HAP-1 (cell line): Measurements from ENCODE around the gene SLC17A9.

Experiments used
- DNase-seq, 2 experiments: peaks; one replicate each; pipeline ENCODE4 v3.0.0-alpha.2; 2016 to 2020; ENCODE audit warnings: low spot score in 2 of 2
- H3K27me3 ChIP-seq: fragments of 250-450 bp; sonication (Bioruptor Pico); 2 replicates; pipeline ENCODE4 v1.5.1; 2020; ENCODE audit warnings: low read depth, mild to moderate bottlenecking, moderate library complexity
- H3K36me3 ChIP-seq: fragments of 250-450 bp; sonication (Bioruptor Pico); replicated peaks from 2 replicates; pipeline ENCODE4 v1.5.1; 2020; ENCODE audit warnings: mild to moderate bottlenecking
- H3K4me1 ChIP-seq: fragments of 250-450 bp; sonication (Bioruptor Pico); 2 replicates; pipeline ENCODE4 v1.5.1; 2020; ENCODE audit warnings: mild to moderate bottlenecking
- H3K4me3 ChIP-seq: fragments of 250-450 bp; sonication (Bioruptor Pico); 2 replicates; pipeline ENCODE4 v1.5.1; 2020; ENCODE audit warnings: mild to moderate bottlenecking, moderate library complexity
- H3K9me3 ChIP-seq: fragments of 250-450 bp; sonication (Bioruptor Pico); 2 replicates; pipeline ENCODE4 v1.5.1; 2020; ENCODE audit warnings: mild to moderate bottlenecking, moderate library complexity
- in situ Hi-C: fragments of 300-500 bp; cut with MboI; formaldehyde crosslinking; loops from 3 replicates; pipeline ENCODE4 v1.14.3; 2020; ENCODE audit warnings: low sequenced_read_pairs, inconsistent platforms, mixed read lengths

Gene SLC17A9

GRCh38 chr20:62925420-62926228 is 26.9 kb upstream of the SLC17A9 start:
- no peaks in the 10 kb centered on the region for H3K9me3 ChIP-seq
- peak overlapping the region; percentile 86 for H3K4me3 ChIP-seq
- in situ Hi-C loops, result no loop called here
- DNase-seq, result peak in 1 of 2 experiments; percentile 46
- no peaks in the 10 kb centered on the region for H3K27me3 ChIP-seq
- H3K4me1 ChIP-seq, result peaks cover 46% of the 10 kb centered on the region
- H3K36me3 ChIP-seq, result no peaks in the 10 kb centered on the region; the same call in 1 of the 2 replicates

GRCh38 chr20:62926229-62927127 is 26.0 kb upstream of the SLC17A9 start, which contains the start of gene DIDO1:
Gene DIDO1 (minus strand): TSS chr20:62926505.
- in situ Hi-C loops, result no loop called here
- no peaks in the 10 kb centered on the region; the same call in 1 of the 2 replicates for H3K36me3 ChIP-seq
- DNase-seq, result peak; percentile 85 to 92
- no peaks in the 10 kb centered on the region for H3K27me3 ChIP-seq
- H3K4me1 ChIP-seq, result peaks cover 39% of the 10 kb centered on the region
- H3K4me3 ChIP-seq, result peak within 1 kb of the TSS; percentile 86
- H3K9me3 ChIP-seq, result no peaks in the 10 kb centered on the region

- Histone ChIP-seq H3K27me3 (no peaks in the 10 kb centered on the region), H3K4me3 (peak overlapping the region; percentile 86), H3K9me3 (no peaks in the 10 kb centered on the region), H3K4me1 (peaks cover 35% of the 10 kb centered on the region), H3K36me3 (no peaks in the 10 kb centered on the region; the same call in none of the 2 replicates)
- no peak for DNase-seq
- in situ Hi-C loops, result no loop called here
Measured at GRCh38 chr20:62927128-62927705, 25.3 kb upstream of the SLC17A9 start.

GRCh38 chr20:62928246-62928939 is 24.1 kb upstream of the SLC17A9 start:
- in situ Hi-C loops, result no loop called here
- Histone ChIP-seq H3K36me3 (peaks cover 9% of the 10 kb centered on the region), H3K4me3 (no peak overlapping the region), H3K27me3 (no peaks in the 10 kb centered on the region), H3K4me1 (peaks cover 35% of the 10 kb centered on the region), H3K9me3 (no peaks in the 10 kb centered on the region)
- no peak for DNase-seq

- Histone ChIP-seq H3K9me3 (no peaks in the 10 kb centered on the region), H3K27me3 (no peaks in the 10 kb centered on the region), H3K4me1 (peaks cover 30% of the 10 kb centered on the region), H3K36me3 (peaks cover 14% of the 10 kb centered on the region), H3K4me3 (peak overlapping the region; percentile 20)
- in situ Hi-C loops, result no loop called here
- peak in 1 of 2 experiments; percentile 74 for DNase-seq
Measured at GRCh38 chr20:62929051-62929538, 23.4 kb upstream of the SLC17A9 start.

- Histone ChIP-seq H3K4me3 (no peak overlapping the region), H3K9me3 (no peaks in the 10 kb centered on the region), H3K4me1 (peaks cover 29% of the 10 kb centered on the region), H3K36me3 (peaks cover 36% of the 10 kb centered on the region), H3K27me3 (no peaks in the 10 kb centered on the region)
- in situ Hi-C loops, result no loop called here
- no peak for DNase-seq
Measured at GRCh38 chr20:62931464-62931863, 21.0 kb upstream of the SLC17A9 start.

- H3K4me3 ChIP-seq, result no peak overlapping the region
- in situ Hi-C loops, result no loop called here
- peaks cover 16% of the 10 kb centered on the region for H3K4me1 ChIP-seq
- no peak for DNase-seq
- H3K36me3 ChIP-seq, result peaks cover 42% of the 10 kb centered on the region
- H3K27me3 ChIP-seq, result no peaks in the 10 kb centered on the region
- no peaks in the 10 kb centered on the region for H3K9me3 ChIP-seq
Measured at GRCh38 chr20:62933966-62934365, 18.5 kb upstream of the SLC17A9 start.

DNA sequence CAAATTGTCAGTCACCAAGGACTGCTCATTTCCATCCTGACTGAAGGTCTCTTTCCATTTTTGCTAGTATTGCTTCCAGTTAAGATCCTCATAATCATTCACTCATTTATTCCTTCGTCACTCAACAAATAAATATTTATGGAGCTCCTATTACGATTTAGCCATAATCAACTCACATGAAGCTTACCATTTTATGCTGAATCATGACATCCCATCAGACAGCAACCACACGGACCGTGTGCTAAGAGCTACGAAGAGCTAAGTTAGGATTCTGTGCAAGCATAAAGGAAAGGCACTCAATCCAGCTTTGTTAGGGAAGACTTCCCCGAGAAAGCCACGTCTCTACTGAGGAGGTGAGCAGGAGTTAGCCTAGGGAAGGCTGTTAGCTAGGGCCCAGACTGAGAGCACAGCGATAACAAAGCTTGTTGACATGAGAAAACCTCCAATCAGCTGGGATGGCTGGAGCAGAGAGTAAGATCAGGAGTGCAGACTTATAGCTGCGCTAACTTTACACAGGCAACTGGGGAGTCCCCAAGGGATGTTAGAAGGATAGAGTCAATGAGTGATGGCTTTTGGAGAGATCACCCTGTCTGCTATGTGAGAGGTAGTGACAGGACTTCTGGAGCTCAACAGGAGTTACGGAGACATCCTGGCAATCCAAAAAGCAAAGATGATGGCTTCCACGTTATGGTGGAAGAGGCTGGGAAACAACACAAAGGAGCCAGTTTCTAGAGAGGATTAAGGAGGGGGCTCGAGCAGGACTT is 17.1 kb upstream of the SLC17A9 start:
- in situ Hi-C loops, result no loop called here
- Histone ChIP-seq H3K9me3 (no peaks in the 10 kb centered on the region), H3K4me3 (peak overlapping the region; percentile 97; the same call in 1 of the 2 replicates), H3K27me3 (no peaks in the 10 kb centered on the region), H3K4me1 (peaks cover 12% of the 10 kb centered on the region), H3K36me3 (peaks cover 42% of the 10 kb centered on the region)
- DNase-seq, result no peak

- no peaks in the 10 kb centered on the region for H3K27me3 ChIP-seq
- in situ Hi-C loops, result no loop called here
- H3K9me3 ChIP-seq, result no peaks in the 10 kb centered on the region
- DNase-seq, result peak in 1 of 2 experiments; percentile 61
- peak overlapping the region; percentile 97 for H3K4me3 ChIP-seq
- H3K36me3 ChIP-seq, result peaks cover 47% of the 10 kb centered on the region
- H3K4me1 ChIP-seq, result peaks cover 11% of the 10 kb centered on the region
Measured at GRCh38 chr20:62935968-62936585, 16.4 kb upstream of the SLC17A9 start.

DNA sequence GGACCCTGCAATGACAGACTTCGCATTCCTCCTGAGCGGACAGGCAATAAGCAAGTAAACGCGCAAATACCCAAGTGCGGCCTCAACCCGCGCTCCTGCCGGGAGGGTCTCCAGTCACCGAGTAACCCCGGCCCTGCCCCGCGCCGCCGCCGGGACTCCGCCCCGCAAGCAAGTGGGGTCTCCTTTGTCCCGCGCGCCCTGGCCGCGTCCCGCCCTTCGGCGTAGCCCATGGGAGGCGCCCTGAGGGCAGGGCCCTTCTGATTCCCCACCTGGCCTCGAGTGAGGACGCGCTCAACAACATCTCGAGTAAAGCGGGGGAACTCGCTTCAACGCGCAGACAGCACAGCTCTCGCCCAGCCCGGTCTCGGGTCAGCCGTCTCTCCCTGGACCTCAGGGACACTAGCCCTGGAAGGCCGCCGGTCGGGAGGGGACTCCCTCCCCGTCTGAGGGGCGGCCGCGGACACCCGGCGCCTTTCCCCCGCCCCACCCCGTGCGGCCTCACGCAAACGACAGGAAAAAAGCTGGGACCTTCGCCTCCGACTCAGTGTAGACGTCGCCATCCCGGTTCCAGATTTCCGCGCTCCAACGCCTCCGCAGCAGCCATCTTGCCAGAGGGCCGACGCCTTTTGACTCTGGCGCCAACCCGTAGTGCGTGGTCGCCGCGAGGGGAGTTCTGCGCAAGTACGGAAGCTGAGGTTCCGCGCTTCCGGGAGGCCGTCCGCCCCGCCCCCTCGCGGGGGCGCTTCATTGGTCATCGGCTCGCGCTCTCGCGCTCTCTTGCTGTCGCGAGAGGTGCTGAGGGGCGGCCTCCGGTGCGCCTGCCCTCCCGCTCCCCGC is 15.0 kb upstream of the SLC17A9 start:
- H3K4me3 ChIP-seq, result peak overlapping the region; percentile 97
- DNase-seq, result peak; percentile 90 to 97
- no peaks in the 10 kb centered on the region for H3K9me3 ChIP-seq
- in situ Hi-C loops, result no loop called here
- peaks cover 11% of the 10 kb centered on the region for H3K4me1 ChIP-seq
- no peaks in the 10 kb centered on the region for H3K27me3 ChIP-seq
- H3K36me3 ChIP-seq, result peaks cover 61% of the 10 kb centered on the region

DNA sequence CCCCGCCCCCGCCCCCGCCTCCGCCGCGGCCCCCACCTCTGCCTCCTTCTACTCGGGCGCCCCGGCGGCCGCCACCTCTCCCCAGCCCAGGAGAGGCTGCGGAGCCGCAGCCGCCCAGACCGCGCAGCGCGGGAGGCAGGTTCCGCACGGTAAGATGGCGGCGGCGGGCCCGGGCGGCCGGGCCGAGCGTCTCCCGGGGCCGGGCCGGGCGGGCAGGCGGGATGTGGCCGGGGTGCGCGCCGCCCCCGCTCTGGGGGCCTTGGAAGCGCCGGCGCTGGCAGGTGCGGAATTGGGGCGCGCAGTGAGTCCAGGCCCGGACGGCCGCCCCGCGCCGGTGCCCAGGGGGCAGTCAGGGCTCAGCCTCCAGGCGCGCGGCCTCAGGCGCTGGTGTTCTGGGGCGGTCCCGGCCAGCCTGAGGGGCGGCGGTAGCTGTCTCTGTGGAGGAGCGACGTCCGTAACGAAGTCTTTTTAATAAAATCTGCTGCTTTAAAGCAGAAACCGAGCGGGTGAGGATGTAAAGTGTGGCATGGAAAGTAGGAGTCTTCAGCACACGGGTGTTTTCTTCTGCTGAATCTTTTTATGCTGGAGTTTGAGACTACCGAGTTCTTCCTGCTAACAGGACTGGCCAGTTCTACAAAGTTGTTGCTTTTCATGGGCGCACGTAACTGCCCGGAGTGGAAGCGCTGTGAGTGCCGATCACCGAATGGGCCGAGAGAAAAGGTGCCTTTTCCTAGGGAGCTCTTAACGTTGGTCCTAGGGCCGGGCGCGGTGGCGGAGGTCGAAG is 14.2 kb upstream of the SLC17A9 start, which contains the start of gene GID8:
GID8 (plus strand) TSS at position 43 of the 784 bp plus-strand sequence. CDS start 3,356 bp downstream, outside the sequence.
- peaks cover 61% of the 10 kb centered on the region for H3K36me3 ChIP-seq
- peaks cover 11% of the 10 kb centered on the region for H3K4me1 ChIP-seq
- no peaks in the 10 kb centered on the region for H3K9me3 ChIP-seq
- in situ Hi-C loops, result no loop called here
- H3K27me3 ChIP-seq, result no peaks in the 10 kb centered on the region
- peak in 1 of 2 experiments; percentile 60 for DNase-seq
- peak within 1 kb of the TSS; percentile 97 for H3K4me3 ChIP-seq
